ENCODE data around the gene EFCAB11.

- no peak for TF ChIP-seq CTCF (IDR thresholded peaks at IDR 0.05)
- no peak for TF ChIP-seq ZFX (IDR thresholded peaks at IDR 0.05; ENCODE audit: borderline replicate concordance)
Measured at GRCh38 chr14:89986462-89987160, 32.1 kb upstream of the EFCAB11 start.
